ENCODE data around the gene ADAM10. TPM values are rescaled to one million over a fixed set of nuclear protein-coding genes. Genes with fewer than 3 reads are reported as not detected.

The ADAM10 gene
- total RNA-seq, 1 experiment from 2014 or later, result 159 TPM

DNA sequence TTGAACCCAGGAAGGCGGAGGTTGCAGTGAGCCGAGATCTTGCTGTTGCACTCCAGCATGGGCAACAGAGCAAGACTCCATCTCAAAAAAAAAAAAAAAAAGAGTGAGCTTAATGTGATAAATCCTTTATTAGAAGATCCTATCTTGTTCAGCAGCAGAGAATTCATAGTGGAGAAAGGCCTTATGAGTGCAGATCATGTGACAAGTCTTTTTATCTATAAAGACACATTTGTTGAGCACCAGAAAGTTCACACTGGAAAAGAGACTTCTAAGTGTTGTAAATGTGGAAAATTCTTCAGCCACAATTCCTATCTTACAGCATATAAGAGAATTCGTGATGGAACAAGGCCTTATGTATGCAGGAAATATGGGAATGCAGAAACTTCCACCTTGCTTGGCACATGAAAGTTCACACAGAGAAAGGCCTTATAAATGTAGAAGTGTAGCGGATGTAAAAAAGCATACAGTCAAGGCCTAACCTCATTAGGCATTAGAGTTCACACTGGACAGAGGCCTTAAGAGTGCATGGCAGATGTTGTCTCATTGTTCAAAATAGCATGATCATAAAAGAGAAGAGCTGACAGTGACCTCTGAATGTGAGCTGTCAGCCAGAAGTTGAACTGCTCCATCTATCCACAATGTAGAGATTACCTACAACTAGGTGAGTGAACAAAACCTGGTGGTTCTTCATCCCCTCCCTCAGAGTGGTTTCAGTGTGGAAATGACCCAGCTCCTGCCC lies 16.7 kb downstream of the ADAM10 start:
- Histone ChIP-seq H2AK5ac (ENCODE audit: insufficient read length, low read length) (no peak overlapping the region), H3K4me1 (ENCODE audit: insufficient read depth, low read length) (no peaks in the 10 kb centered on the region), H3K18ac (ENCODE audit: insufficient read length, low read depth, low read length) (no peak overlapping the region), H3K27ac (ENCODE audit: insufficient read length, low read depth, low read length) (no peak overlapping the region), H3K14ac (ENCODE audit: insufficient read depth, low read length) (no peak overlapping the region), H3K56ac (ENCODE audit: insufficient read length, low read depth, low read length) (no peak overlapping the region), H2BK20ac (ENCODE audit: low read depth, low read length, poor library complexity, severe bottlenecking) (no peak overlapping the region), H3K9me3 (ENCODE audit: control insufficient read depth, low read depth, low read length) (no peaks in the 10 kb centered on the region), H2BK12ac (ENCODE audit: insufficient read length, low read depth, low read length) (no peak overlapping the region), H2BK15ac (ENCODE audit: low read depth, low read length) (no peak overlapping the region), H2BK5ac (ENCODE audit: insufficient read length, low read length) (no peak overlapping the region), H4K5ac (ENCODE audit: insufficient read length, low read depth, low read length) (no peak overlapping the region), H2BK120ac (ENCODE audit: low read depth, low read length, poor library complexity, severe bottlenecking) (no peak overlapping the region), H4K91ac (ENCODE audit: insufficient read length, low read depth, low read length) (no peak overlapping the region), H3K4me2 (ENCODE audit: insufficient read depth, insufficient read length, low read length) (no peak overlapping the region), H3K79me2 (ENCODE audit: insufficient read depth, low read length) (peaks cover 25% of the 10 kb centered on the region; the same call in 1 of the 2 replicates), H4K8ac (replicated peaks; ENCODE audit: insufficient read length, low read depth, low read length) (no peak overlapping the region), H3K4ac (ENCODE audit: low read depth, low read length) (no peak overlapping the region; the same call in 1 of the 2 replicates), H3K23me2 (ENCODE audit: insufficient read length, low read depth, low read length, poor library complexity, severe bottlenecking) (no peaks in the 10 kb centered on the region), H3T11ph (ENCODE audit: low read length) (no peak overlapping the region), H2AFZ (ENCODE audit: low read length) (no peak overlapping the region), H3K9ac (ENCODE audit: extremely low read depth, insufficient read length, low read length) (no peak overlapping the region), H3K27me3 (ENCODE audit: insufficient read depth, low read length) (no peaks in the 10 kb centered on the region), H3K23ac (ENCODE audit: insufficient read length, low read depth, low read length) (no peak overlapping the region), H3K79me1 (ENCODE audit: insufficient read depth, low read depth, low read length, poor library complexity, severe bottlenecking) (peaks cover 3% of the 10 kb centered on the region), H4K20me1 (ENCODE audit: control insufficient read depth, insufficient read depth, insufficient read length) (no peaks in the 10 kb centered on the region)
- Mint-ChIP-seq H3K27ac (peak overlapping the region in 1 of 3 experiments; percentile 83; a peak in 2 of 7 replicates), H3K9me3 (no peaks in the 10 kb centered on the region), H3K4me3 (no peak overlapping the region), H3K36me3 (ENCODE audit: insufficient read depth in 1 of 3, low read depth in 3 of 3) (peaks cover 0 to 4% (median 4%) of the 10 kb centered on the region in 3 experiments; a peak in 4 of 7 replicates), H3K4me1 (peaks cover 37 to 40% of the 10 kb centered on the region in 2 experiments), H3K27me3 (ENCODE audit: low read depth) (no peaks in the 10 kb centered on the region)
- DNase-seq, result no peak
- TF ChIP-seq, protein P1, sequence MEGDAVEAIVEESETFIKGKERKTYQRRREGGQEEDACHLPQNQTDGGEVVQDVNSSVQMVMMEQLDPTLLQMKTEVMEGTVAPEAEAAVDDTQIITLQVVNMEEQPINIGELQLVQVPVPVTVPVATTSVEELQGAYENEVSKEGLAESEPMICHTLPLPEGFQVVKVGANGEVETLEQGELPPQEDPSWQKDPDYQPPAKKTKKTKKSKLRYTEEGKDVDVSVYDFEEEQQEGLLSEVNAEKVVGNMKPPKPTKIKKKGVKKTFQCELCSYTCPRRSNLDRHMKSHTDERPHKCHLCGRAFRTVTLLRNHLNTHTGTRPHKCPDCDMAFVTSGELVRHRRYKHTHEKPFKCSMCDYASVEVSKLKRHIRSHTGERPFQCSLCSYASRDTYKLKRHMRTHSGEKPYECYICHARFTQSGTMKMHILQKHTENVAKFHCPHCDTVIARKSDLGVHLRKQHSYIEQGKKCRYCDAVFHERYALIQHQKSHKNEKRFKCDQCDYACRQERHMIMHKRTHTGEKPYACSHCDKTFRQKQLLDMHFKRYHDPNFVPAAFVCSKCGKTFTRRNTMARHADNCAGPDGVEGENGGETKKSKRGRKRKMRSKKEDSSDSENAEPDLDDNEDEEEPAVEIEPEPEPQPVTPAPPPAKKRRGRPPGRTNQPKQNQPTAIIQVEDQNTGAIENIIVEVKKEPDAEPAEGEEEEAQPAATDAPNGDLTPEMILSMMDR (conservative IDR thresholded peaks at IDR 0.05), result no peak
- WGBS (ENCODE audit: extremely low coverage, insufficient read length, low lambda C conversion rate), result no CpG with 5 or more reads among the region's 4 CpGs

All from H9 (cell line).